Measurements from ENCODE around the gene TRAF6. TPM values are rescaled to one million over a fixed set of nuclear protein-coding genes. Genes with fewer than 3 reads are reported as not detected.
"Not testable (repeated sequence)": the region's sequence is repeated elsewhere in the genome, so short reads cannot be mapped to it uniquely, and the experiment has no call there.

The TRAF6 gene
- polyA plus RNA-seq, 2 of the 4 experiments (the other 2 are of a cell fraction): 4.6 to 9.6 TPM

DNA sequence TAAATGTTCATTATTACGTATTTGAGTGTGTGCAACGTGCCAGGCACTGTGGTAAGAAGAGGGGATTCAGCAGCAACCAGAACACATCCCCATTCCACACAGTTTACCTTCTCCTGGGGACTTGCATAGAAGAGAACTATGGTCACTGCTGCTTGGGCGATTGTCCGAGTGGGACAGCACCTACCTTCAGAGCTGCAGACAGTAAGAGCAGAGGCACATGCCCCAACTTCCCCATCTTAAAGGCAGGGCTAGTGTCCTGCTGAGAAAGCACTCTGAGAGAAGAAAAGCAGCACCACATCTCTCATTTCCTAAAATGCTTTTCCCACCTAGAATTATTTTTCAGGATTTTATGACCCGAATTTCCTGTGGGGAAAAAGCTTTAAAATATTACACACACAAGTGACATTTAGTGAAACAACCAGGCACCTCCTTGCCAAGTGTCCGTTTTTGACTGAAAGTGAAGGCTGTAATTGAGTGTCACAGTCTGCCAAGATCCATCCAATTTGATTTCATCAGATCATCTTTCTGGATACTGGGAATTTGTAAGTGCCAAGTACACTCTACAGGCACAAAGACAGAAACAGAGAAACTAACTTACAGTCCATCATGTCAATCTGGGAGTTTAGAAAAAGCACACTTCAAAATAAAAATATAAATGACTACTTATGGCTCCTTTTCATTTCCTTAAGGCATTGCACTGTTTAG lies 24.6 kb downstream of the TRAF6 start:
- CTCF ChIA-PET: interaction anchor here (0.6 to 1.2 kb wide), 2 partner anchors 15 to 197 kb away, joined by 3 read pairs; no protein-coding TSS in a partner anchor
- Histone ChIP-seq H3K9me3 (no peaks in the 10 kb centered on the region), H3K27ac (no peak overlapping the region), H3K4me1 (no peaks in the 10 kb centered on the region), H3K4me2 (no peak overlapping the region), H3K4me3 (no peak overlapping the region)
- POLR2A ChIA-PET: no interaction called here
- ATAC-seq (no peak), FAIRE-seq (no peak), DNase-seq (ENCODE audit: low read depth in 1 of 2, low spot score in 1 of 2) (no peak)
- TF ChIP-seq ZSCAN20 (CRISPR knock-in tag; IDR thresholded peaks at IDR 0.05) (no peak), CBX8 (IDR thresholded peaks at IDR 0.05) (no peak), EHMT2 (IDR thresholded peaks at IDR 0.05; ENCODE audit: low read depth) (no peak), HOXB13 (CRISPR knock-in tag; IDR thresholded peaks at IDR 0.05; ENCODE audit: low read depth) (no peak), FOSB (CRISPR knock-in tag; IDR thresholded peaks at IDR 0.05) (no peak), KDM1A (IDR thresholded peaks at IDR 0.05; ENCODE audit: low read depth) (no peak), SREBF2 (IDR thresholded peaks at IDR 0.05) (no peak), RARB (CRISPR knock-in tag; IDR thresholded peaks at IDR 0.05) (no peak), RNF2 (IDR thresholded peaks at IDR 0.05; ENCODE audit: borderline replicate concordance, low read depth) (no peak)
- TF ChIP-seq, protein P1, sequence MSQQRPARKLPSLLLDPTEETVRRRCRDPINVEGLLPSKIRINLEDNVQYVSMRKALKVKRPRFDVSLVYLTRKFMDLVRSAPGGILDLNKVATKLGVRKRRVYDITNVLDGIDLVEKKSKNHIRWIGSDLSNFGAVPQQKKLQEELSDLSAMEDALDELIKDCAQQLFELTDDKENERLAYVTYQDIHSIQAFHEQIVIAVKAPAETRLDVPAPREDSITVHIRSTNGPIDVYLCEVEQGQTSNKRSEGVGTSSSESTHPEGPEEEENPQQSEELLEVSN (IDR thresholded peaks at IDR 0.05; ENCODE audit: borderline replicate concordance, low read depth): no peak
- TF ChIP-seq, protein P2, sequence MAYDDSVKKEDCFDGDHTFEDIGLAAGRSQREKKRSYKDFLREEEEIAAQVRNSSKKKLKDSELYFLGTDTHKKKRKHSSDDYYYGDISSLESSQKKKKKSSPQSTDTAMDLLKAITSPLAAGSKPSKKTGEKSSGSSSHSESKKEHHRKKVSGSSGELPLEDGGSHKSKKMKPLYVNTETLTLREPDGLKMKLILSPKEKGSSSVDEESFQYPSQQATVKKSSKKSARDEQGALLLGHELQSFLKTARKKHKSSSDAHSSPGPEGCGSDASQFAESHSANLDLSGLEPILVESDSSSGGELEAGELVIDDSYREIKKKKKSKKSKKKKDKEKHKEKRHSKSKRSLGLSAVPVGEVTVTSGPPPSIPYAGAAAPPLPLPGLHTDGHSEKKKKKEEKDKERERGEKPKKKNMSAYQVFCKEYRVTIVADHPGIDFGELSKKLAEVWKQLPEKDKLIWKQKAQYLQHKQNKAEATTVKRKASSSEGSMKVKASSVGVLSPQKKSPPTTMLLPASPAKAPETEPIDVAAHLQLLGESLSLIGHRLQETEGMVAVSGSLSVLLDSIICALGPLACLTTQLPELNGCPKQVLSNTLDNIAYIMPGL (CRISPR knock-in tag; IDR thresholded peaks at IDR 0.05; ENCODE audit: borderline replicate concordance): no peak
- WGBS (ENCODE audit: missing lambda C conversion rate): 84% methylated on average over 6 of the region's 6 CpGs

DNA sequence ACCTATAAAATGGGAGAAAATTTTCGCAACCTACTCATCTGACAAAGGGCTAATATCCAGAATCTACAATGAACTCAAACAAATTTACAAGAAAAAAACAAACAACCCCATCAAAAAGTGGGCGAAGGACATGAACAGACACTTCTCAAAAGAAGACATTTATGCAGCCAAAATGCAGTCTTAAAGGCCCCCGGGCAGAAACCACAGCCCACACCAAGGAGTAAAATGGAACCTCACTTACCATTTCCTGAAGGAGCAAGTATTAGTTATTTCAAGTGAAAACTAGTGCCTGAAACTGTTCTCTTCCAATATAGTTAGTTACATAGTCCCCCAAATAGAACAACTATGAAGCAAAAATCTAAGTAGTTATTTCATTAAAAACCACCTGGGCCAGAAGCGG lies 27.0 kb downstream of the TRAF6 start:
- POLR2A ChIA-PET; H3K27ac ChIP-seq; H3K4me2 ChIP-seq; FAIRE-seq; H3K4me3 ChIP-seq; CTCF ChIA-PET; DNase-seq (ENCODE audit: low read depth in 1 of 2, low spot score in 1 of 2); H3K9me3 ChIP-seq; H3K4me1 ChIP-seq; ATAC-seq: not testable (repeated sequence)
- 96% methylated on average over 3 of the region's 4 CpGs for whole genome bisulfite sequencing (ENCODE audit: missing lambda C conversion rate)

DNA sequence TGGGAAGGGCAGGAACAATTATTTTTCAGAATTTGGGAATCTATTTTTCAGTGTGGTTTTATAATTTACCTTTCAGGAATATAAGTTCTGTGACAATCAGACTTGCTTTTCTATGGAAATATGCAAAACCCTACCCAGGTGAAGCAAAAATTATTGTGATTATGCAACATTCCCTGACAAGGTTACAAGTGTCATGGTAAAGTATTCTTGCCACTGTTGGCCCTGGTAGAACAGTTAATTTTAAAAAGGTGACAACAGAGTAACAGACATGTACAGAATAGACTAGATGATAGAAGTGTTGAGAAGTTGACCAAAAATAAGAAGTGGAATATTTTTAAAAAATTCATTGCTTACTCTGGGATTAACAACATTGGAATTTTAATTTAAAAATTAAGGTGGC lies 29.2 kb downstream of the TRAF6 start:
- CTCF ChIA-PET: interaction anchor here (0.9 to 6.3 kb wide), 7 partner anchors 12 to 215 kb away, joined by 3 to 182 read pairs (median 16); partner anchors contain the start of genes COMMD9 and PRR5L
- TF ChIP-seq CHD2 (IDR thresholded peaks at IDR 0.05; ENCODE audit: low read length, partially characterized antibody): no peak
- TF ChIP-seq SREBF2 (IDR thresholded peaks at IDR 0.05): no peak
- no peak for TF ChIP-seq POLR2AphosphoS2 (conservative IDR thresholded peaks at IDR 0.05; ENCODE audit: low read length)
- TF ChIP-seq, protein P3, sequence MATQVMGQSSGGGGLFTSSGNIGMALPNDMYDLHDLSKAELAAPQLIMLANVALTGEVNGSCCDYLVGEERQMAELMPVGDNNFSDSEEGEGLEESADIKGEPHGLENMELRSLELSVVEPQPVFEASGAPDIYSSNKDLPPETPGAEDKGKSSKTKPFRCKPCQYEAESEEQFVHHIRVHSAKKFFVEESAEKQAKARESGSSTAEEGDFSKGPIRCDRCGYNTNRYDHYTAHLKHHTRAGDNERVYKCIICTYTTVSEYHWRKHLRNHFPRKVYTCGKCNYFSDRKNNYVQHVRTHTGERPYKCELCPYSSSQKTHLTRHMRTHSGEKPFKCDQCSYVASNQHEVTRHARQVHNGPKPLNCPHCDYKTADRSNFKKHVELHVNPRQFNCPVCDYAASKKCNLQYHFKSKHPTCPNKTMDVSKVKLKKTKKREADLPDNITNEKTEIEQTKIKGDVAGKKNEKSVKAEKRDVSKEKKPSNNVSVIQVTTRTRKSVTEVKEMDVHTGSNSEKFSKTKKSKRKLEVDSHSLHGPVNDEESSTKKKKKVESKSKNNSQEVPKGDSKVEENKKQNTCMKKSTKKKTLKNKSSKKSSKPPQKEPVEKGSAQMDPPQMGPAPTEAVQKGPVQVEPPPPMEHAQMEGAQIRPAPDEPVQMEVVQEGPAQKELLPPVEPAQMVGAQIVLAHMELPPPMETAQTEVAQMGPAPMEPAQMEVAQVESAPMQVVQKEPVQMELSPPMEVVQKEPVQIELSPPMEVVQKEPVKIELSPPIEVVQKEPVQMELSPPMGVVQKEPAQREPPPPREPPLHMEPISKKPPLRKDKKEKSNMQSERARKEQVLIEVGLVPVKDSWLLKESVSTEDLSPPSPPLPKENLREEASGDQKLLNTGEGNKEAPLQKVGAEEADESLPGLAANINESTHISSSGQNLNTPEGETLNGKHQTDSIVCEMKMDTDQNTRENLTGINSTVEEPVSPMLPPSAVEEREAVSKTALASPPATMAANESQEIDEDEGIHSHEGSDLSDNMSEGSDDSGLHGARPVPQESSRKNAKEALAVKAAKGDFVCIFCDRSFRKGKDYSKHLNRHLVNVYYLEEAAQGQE (IDR thresholded peaks at IDR 0.05): no peak
- TF ChIP-seq NR3C1 (IDR thresholded peaks at IDR 0.05): no peak
- TF ChIP-seq CEBPB (IDR thresholded peaks at IDR 0.05): no peak
- TF ChIP-seq CBX8 (IDR thresholded peaks at IDR 0.05): no peak
- TF ChIP-seq GATA3 (IDR thresholded peaks at IDR 0.05; ENCODE audit: borderline replicate concordance): no peak

More for the DNA sequence above, 29.2 kb downstream of the TRAF6 start:
- Histone ChIP-seq H3K4me2 (no peak overlapping the region), H3K4me3 (no peak overlapping the region), H3K9me3 (no peaks in the 10 kb centered on the region), H3K27ac (no peak overlapping the region), H3K4me1 (no peaks in the 10 kb centered on the region)
- no peak for ATAC-seq
- no peak for DNase-seq (ENCODE audit: low read depth in 1 of 2, low spot score in 1 of 2)
- no peak for FAIRE-seq
- POLR2A ChIA-PET: no interaction called here
